ENCODE results near the gene PTPRB.
A peak's percentile ranks its signal among the peaks of the same experiment; 100 is the strongest.

Gene PTPRB

DNA sequence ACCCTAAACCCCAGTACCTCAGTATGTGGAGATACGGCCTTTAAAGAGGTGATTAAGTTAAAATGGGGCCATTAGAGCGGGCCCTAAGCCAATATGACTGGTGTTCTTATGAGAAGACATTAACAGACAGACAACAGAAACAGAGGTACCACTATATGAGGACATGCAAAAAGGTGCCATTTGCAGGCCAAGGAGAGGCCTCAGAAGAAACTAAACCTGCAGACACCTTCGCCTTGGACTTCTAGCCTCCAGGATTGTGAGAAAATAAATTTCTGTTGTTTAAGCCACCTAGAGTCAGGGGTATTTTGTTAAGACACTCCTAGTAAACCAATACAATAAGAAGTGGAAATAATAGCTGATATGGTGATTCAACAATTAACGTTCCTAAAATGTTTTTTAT, 32.6 kb downstream of the PTPRB start:
- no peak for TF ChIP-seq USF1 (IDR thresholded peaks at IDR 0.05)
- TF ChIP-seq CREB1 (IDR thresholded peaks at IDR 0.05; ENCODE audit: low read depth), result no peak
- TF ChIP-seq NFIC (IDR thresholded peaks at IDR 0.05), result no peak
- no peak for TF ChIP-seq FOXM1 (IDR thresholded peaks at IDR 0.05; ENCODE audit: borderline replicate concordance, low read depth)
- no peak for TF ChIP-seq TCF12 (IDR thresholded peaks at IDR 0.05; ENCODE audit: low read depth)
- TF ChIP-seq RAD21 (IDR thresholded peaks at IDR 0.05; ENCODE audit: low read depth), result no peak
- TF ChIP-seq ZBTB7A (IDR thresholded peaks at IDR 0.05; ENCODE audit: low read depth), result no peak
- TF ChIP-seq YY1 (IDR thresholded peaks at IDR 0.05; ENCODE audit: low read depth), result no peak

- TF ChIP-seq FOXM1 (IDR thresholded peaks at IDR 0.05; ENCODE audit: borderline replicate concordance, low read depth) (no peak), TEAD4 (IDR thresholded peaks at IDR 0.05) (0 out of 2 replicates have a peak, but pooled peaks have one; percentile 20), EP300 (IDR thresholded peaks at IDR 0.05; ENCODE audit: borderline replicate concordance) (no peak), TAF1 (IDR thresholded peaks at IDR 0.05; ENCODE audit: low read depth) (no peak)
Measured at GRCh38 chr12:70603044-70603443, 34.2 kb downstream of the PTPRB start.

DNA sequence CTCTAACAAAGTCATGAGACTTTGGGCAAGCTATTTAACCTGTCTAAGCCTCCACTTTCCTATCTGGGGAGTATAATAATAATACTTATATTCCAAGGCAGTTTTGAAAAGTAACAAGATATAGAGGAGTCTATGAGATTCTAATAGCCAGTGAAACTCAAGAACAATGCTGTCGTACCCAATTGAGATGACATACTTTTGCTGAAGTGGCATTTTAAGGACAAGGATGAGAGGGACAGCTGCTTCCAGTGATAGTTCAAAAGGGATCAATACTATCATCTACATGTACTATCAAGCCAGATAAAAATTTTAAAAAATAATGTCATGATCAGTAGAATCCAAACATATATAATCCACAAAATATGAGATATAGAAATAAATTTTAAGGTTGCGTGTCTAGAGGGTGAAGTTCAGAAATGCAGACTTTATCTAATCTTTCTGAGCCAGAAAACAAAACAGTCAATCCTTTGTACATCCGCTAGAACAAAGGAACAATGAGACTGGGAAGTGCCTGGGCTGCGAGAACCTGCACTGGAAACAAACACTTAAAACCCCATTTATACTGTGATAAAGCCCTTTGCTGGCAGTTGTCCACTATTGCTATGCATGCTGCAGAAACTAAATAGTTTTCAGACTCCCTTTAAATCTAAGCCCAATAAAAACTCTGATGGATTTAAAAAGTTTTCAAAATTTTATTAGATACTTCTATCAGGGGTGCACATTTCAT, 38.6 kb downstream of the PTPRB start:
- TF ChIP-seq TEAD4 (IDR thresholded peaks at IDR 0.05) (no peak), USF1 (IDR thresholded peaks at IDR 0.05) (no peak)

- no peak for TF ChIP-seq ZBTB7A (IDR thresholded peaks at IDR 0.05; ENCODE audit: low read depth)
- TF ChIP-seq, protein P1, sequence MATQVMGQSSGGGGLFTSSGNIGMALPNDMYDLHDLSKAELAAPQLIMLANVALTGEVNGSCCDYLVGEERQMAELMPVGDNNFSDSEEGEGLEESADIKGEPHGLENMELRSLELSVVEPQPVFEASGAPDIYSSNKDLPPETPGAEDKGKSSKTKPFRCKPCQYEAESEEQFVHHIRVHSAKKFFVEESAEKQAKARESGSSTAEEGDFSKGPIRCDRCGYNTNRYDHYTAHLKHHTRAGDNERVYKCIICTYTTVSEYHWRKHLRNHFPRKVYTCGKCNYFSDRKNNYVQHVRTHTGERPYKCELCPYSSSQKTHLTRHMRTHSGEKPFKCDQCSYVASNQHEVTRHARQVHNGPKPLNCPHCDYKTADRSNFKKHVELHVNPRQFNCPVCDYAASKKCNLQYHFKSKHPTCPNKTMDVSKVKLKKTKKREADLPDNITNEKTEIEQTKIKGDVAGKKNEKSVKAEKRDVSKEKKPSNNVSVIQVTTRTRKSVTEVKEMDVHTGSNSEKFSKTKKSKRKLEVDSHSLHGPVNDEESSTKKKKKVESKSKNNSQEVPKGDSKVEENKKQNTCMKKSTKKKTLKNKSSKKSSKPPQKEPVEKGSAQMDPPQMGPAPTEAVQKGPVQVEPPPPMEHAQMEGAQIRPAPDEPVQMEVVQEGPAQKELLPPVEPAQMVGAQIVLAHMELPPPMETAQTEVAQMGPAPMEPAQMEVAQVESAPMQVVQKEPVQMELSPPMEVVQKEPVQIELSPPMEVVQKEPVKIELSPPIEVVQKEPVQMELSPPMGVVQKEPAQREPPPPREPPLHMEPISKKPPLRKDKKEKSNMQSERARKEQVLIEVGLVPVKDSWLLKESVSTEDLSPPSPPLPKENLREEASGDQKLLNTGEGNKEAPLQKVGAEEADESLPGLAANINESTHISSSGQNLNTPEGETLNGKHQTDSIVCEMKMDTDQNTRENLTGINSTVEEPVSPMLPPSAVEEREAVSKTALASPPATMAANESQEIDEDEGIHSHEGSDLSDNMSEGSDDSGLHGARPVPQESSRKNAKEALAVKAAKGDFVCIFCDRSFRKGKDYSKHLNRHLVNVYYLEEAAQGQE (IDR thresholded peaks at IDR 0.05; ENCODE audit: low read depth), result peak; percentile 47; the same call in 1 of the 2 replicates
Measured at GRCh38 chr12:70592664-70593063, 44.6 kb downstream of the PTPRB start.

GRCh38 chr12:70590549-70591226, 46.5 kb downstream of the PTPRB start:
- TF ChIP-seq, protein P2, sequence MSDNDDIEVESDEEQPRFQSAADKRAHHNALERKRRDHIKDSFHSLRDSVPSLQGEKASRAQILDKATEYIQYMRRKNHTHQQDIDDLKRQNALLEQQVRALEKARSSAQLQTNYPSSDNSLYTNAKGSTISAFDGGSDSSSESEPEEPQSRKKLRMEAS (IDR thresholded peaks at IDR 0.05), result no peak
- TF ChIP-seq TAF1 (IDR thresholded peaks at IDR 0.05; ENCODE audit: low read depth) (no peak), EGR1 (IDR thresholded peaks at IDR 0.05) (no peak), NFIC (IDR thresholded peaks at IDR 0.05) (no peak), ZBTB7A (IDR thresholded peaks at IDR 0.05; ENCODE audit: low read depth) (no peak), YY1 (IDR thresholded peaks at IDR 0.05; ENCODE audit: low read depth) (no peak), EP300 (IDR thresholded peaks at IDR 0.05; ENCODE audit: borderline replicate concordance) (no peak), TCF12 (IDR thresholded peaks at IDR 0.05; ENCODE audit: low read depth) (no peak), RAD21 (IDR thresholded peaks at IDR 0.05; ENCODE audit: low read depth) (no peak), FOXM1 (IDR thresholded peaks at IDR 0.05; ENCODE audit: borderline replicate concordance, low read depth) (no peak), USF1 (IDR thresholded peaks at IDR 0.05) (no peak), CREB1 (IDR thresholded peaks at IDR 0.05; ENCODE audit: low read depth) (no peak), CEBPB (IDR thresholded peaks at IDR 0.05) (no peak), TEAD4 (IDR thresholded peaks at IDR 0.05) (no peak)
- TF ChIP-seq, protein P1 (IDR thresholded peaks at IDR 0.05; ENCODE audit: low read depth), result no peak

- TF ChIP-seq RAD21 (IDR thresholded peaks at IDR 0.05; ENCODE audit: low read depth) (peak; percentile 98), EGR1 (IDR thresholded peaks at IDR 0.05) (no peak), CREB1 (IDR thresholded peaks at IDR 0.05; ENCODE audit: low read depth) (no peak), YY1 (IDR thresholded peaks at IDR 0.05; ENCODE audit: low read depth) (peak; percentile 73; the same call in 1 of the 2 replicates), TCF12 (IDR thresholded peaks at IDR 0.05; ENCODE audit: low read depth) (no peak), FOXM1 (IDR thresholded peaks at IDR 0.05; ENCODE audit: borderline replicate concordance, low read depth) (0 out of 2 replicates have a peak, but pooled peaks have one; percentile 17)
- TF ChIP-seq, protein P2 (IDR thresholded peaks at IDR 0.05), result no peak
Measured at GRCh38 chr12:70590051-70590450, 47.2 kb downstream of the PTPRB start.
